HG03565 (cell line): Measurements from ENCODE around the gene PLXNB2.
A peak's percentile ranks its signal among the peaks of the same experiment; 100 is the strongest.

Experiments used
- ATAC-seq: cut with Tn5 transposase; IDR thresholded peaks from one replicate; pipeline ENCODE4 v1.9.1; 2021; ENCODE audit warnings: mild to moderate bottlenecking, moderate library complexity; ENCODE audit not compliant: unreplicated experiment

PLXNB2 gene

GRCh38 chr22:50253046-50253915 is 54.2 kb downstream of the PLXNB2 start:
- ATAC-seq: no peak

GRCh38 chr22:50252082-50253045 is 55.1 kb downstream of the PLXNB2 start:
- no peak for ATAC-seq

- no peak for ATAC-seq
Measured at GRCh38 chr22:50251477-50252081, 55.9 kb downstream of the PLXNB2 start.

DNA sequence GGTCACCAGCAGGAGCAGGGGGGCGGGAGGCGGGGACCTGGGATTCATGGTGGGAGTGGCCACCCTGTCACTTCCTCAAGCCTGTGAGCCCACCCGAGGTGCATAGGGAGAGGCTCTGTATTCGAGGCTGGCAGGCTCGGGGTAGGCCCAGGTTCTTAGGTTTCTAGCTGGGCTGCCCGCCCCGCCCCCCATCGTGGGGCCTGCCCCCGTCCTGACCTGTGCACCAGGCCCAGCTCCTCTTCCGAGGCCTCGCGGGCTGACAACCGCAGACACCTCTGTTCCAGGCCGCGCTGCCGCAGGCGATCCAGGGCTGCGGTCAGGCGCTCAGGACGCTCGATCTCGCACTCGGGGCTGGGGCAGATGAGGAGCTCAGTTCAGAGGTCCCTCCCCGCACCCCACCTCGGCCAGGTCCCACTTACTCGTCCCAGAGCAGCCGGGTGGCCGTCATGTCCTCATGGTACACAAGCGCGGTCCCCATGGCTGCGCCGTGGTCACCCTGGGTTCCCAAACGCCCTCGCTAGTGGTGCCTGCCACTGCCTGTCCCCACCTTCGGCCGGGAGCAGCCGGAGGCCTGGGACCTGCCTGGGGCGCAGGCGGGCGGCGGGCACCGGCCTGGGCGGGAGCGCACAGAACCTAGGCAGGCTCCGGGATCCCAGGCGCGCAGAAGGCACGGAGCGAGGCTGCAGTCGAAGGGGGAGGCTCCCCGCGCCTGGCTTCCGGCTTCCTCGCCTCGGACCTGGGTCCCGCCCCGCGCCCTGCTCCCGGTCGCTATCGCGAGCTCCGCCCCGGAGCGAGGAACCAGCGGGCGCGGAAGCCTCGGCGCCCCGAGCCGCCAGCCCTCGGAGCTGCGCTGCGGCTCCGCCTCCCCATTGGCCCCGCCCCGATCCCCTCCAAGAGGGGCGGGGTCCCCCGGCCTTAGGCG is 56.6 kb downstream of the PLXNB2 start, which contains the start of gene HDAC10:
Gene HDAC10, minus strand, starts transcription at position 711 of the 922 bp plus-strand sequence. Its CDS starts 233 bp downstream, at position 478.
- peak; percentile 37 for ATAC-seq

DNA sequence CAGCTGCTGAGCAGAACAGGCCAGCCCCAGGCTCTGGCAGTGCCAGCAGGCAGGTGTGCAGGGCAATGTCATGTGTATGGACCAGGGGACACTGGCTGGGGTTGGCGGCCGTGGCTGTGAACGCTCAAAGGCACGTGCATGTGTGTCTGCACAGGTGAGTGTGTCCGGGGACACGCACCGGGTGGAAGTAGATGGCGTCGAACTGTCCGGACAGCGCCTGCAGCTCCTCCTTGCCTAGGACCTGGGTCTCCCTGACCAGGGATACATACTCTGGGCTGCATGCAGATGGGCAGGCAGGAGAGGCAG is 57.2 kb downstream of the PLXNB2 start:
- ATAC-seq: no peak

DNA sequence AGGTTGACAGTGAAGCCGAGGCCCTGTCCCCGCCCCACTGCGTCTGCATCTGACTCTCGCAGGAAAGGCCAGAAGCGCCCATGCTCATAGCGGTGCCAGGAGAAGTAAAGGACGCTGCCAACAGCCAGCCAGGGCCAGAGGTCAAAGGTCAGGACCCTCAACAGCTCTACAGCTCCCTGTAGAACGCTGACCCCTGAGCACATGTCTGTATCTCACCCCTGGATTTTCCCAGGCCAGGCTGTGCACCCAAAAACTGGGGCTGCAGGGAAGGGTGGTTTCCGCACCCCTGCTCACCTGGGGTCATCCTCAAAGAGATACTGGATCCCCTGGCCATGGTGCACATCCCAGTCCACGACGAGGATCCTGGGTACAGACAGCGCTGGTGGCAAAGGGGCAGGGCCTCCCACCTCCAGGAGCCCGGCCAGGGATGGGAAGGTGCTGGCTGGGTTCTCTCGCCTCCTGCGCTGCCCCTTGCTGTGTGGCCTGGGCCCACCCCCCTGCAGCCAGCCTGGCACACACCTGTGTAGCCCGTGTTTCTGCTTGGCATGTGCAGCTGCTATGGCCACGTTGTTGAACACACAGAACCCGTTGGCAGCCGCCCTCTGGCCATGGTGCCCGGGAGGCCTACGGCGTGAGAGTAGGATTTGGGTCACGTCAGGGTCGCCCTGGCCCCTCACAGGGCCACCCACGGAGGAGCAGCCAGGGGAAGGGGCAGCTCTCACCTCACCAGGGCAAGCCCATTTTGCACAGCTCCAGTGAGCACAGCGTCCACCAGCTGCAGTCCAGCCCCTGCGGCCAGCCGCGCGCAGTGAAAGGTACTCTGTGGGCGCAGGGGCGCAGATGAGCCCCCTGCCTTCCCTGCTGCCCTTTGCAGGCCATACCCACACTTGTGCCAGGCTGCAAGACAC is 57.9 kb downstream of the PLXNB2 start:
- no peak for ATAC-seq

DNA sequence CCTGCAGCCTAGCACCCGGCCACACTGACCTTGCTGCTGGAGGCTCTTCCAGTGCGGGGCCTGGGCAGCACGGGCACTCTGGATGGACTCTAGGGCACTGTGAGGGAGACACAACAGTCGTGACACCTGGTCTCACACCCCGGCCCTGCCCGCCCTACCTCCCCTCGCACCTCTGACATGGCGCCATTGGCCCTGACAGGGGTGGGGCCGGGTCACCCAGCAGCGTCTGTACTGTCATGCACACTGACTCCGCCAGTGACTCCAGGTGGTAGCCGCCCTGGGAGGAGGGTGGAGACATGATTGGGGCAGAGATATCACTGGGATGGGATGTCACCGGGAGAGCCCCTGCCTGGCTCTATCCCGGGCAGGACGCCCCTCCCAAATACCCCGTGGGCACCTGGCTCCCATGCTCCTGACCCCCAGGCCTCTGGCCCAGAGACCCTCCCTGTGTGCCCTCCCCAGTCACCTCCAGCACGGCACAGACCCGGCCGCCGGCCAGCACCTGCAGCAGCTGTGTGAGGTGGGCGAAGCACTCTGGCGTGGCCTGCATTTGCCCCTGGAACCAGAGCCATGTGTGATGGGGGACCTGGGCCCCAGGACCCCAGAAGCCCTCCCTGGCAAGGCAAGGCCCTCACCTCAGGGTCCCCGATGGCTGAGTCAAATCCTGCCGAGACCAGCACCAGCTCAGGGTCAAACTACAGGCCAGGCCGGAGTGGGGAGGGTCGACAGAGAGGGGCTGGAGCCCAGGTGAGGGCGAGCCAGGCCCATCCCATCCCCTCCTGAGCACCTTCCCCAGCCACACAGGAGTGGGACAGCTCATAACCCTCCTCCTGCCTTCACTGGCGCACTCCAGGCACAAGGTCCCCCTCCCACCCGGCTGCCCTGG is 59.0 kb downstream of the PLXNB2 start:
- no peak for ATAC-seq

- no peak for ATAC-seq
Measured at GRCh38 chr22:50247748-50248147, 59.7 kb downstream of the PLXNB2 start.

DNA sequence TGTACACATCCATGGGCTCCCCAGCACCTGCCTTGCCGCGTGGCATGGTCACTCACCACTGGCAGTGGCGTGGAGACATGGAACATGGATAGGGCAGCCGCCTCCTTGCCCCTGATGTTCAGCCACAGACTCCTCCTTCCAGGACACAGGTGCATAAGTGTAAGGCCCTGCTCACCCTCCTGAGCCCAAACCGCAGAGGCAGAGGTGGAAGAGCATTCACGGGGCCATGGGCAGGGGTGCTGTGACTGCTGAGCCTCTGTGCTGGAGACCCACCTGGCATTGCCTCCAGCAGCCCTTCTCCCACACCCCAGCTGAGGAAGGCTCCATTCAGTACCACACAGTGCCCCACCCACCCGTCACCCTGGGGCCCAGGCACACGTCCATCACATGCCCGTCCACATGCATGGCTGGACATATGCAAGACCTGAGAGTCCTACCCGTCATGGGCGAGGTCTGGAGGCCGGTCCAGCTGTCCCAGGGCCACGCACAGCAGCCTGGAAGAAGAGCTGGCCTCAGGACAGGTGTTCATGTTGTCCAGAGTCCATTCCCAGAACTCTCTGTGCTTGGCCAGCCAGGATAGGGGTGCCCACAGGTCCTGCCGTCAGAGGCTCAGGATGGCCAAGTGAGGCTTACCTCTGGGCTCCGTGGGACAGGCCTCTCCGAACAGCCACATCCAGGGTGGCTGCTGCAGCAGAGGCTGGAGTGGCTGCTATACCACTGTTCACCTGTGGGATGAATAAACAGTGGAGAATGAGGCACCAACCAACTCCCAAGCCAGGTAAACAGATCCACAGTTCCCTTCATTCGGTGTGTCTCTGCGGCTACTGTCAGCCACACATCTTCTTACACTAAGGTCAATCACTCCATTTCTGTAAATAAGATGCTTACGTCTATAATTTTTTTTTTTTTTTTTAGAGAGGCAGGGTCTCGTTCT is 60.9 kb downstream of the PLXNB2 start:
- ATAC-seq: no peak

DNA sequence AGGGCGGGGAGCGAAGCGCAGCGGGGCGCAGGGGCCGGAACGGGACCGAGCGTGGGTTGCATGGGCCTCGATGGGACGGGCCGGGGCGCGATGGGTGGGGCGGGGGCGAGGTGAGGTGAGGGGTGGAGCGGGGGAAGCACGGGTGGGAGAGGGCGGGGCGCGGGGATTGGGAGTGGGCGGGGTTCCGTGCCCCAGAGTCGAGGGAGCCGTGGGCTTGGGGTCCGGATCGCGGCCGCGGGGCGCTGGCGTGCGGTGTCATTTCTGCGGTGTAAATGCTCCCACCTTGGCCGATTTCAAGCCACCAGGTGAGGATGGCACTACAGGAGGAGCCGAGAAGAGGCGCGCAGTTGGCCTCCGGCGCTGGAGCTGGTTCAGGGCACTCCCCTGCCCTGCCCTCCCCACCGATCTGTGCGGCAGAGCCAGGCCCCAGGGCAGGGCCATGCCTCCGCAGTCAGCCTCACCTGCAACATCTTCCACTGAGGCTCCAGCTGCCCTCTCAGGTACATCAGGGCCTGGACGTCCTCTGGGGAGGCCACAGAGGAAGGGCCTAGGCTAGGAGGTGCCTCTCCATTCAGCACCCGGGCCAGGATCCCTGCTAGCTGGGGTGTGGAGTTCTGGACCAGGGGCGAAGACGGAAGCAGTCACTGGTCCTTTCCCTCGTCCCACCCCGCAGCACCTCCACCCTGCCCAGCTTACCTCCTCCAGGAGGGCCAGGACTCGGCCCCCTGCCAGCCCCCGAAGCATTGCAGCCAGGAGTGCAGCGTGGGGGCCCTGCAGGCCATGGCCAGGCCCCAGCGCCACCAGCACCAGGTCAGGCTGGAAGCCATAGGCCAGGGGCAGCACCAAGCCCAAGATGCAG is 62.0 kb downstream of the PLXNB2 start:
- no peak for ATAC-seq

DNA sequence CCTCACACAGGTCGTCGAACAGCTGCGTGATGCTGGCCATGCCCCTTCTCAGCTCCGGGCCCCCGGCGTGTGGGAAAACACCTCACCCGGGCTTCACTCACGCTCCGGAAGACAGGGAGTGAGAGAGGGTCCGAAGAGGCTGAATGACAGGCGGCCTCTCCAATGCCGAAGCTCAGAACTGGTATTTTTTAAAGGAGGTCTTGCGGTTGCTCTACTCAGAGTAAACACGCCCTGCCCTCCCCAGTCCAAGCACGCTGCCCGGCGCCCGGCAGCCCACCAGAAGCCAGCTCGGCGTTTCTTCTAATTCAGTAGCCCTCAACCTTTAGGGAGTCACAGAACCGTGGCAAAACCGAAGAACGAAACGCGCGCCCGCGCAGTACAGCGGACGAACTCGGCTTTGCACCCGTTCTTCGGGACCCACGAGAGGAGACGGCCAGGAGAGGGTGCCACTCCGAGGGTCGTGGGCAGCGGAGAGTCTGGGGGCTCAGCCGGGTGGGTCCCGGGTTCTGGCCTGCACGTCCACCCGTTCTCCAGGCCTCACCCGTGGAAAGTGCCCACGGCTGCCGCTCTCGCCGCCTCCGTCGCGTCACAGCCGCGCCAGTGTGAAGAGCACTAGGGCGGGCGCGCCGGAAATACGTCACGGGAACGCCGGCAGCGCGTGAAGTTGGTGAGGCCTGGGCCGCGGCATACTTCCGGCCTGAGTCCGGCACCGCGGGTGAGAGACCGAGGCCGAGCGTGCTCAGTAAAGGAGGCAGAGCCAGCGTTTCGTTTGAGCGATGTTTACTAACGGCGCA is 62.8 kb downstream of the PLXNB2 start, which contains the start of gene TUBGCP6:
Gene TUBGCP6, minus strand, starts transcription at position 604 of the 794 bp plus-strand sequence. Its CDS starts 564 bp downstream, at position 40.
- ATAC-seq: peak; percentile 63

- ATAC-seq: no peak
Measured at GRCh38 chr22:50243685-50244419, 63.6 kb downstream of the PLXNB2 start.

GRCh38 chr22:50242406-50242949 is 65.0 kb downstream of the PLXNB2 start:
- no peak for ATAC-seq

GRCh38 chr22:50238755-50239154 is 68.7 kb downstream of the PLXNB2 start:
- ATAC-seq: no peak
